GM19328 (cell line): Measurements from ENCODE around the gene HSPG2.

Experiments used
- ATAC-seq: cut with Tn5 transposase; IDR thresholded peaks from one replicate; pipeline ENCODE4 v1.9.1; 2021; ENCODE audit warnings: mild to moderate bottlenecking, moderate library complexity; ENCODE audit not compliant: unreplicated experiment

Gene HSPG2

DNA sequence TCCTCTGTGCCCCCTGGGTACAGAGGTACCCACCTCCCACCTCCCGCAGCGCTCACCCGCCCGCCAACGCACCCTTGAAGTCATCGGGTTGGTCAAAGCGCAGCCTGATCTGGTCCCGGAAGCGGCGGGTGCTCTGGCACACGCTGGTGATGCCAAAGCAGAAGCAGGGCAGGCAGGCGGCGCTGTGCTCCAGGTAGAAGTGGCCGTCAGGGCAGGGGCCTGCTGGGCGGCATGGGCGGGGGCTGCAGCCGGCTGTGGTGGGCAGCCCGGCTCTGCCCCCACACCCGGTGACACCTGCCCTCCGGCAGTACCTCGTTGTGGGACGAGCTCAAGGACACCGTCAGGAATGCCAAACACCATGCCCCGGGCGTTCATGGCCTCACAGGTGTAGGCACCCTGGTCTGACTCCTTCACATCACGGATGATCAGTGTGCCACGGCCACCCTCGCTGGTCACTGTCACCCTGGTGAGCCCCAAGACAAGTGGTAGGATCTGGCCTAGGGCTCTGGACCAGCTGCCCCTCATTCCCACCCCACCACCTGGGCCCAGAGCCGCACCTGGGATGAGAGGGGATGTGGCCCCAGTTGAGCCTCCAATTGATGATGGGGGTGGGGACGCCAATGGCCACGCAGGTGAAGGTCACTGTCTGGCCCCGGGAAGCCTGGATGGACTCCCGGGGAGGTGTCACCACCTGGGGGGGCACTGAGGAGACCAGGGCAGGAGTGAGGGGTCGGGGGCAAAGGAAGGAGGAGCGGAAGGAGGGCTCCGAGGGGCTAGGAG is 52.5 kb downstream of the HSPG2 start:
- ATAC-seq = no peak

DNA sequence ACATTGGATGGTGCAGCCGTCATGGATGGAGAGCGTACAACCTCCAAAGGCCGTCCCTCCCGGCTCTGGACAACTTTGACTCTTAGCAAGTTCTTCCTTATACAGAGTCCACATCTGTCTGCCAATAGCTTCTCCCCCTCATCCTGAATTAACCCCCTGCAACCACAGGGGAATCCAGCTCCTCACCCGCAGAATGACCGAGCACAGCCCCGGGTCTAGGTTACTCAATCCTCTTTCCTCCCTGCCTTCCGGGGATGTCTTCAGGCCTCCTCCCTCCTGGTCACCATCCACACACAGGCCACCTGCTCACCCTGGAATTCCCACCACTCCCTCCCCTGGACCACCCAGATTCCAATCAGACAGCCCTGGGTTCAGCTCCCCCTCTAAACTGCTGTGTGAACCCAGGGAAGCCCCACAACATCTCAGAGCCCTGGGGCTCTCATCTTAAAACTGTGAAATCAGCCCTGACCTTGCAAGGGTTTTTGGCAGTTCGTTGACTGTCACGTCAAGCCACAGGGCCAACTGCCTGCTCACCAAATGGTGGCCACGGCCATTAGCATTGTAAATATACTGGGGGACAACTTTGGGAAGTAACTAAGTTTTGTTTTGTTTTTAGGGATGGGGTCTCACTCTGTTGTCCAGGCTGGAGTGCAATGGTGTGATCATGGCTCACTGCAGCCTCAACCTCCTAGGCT is 54.2 kb downstream of the HSPG2 start:
- no peak for ATAC-seq

DNA sequence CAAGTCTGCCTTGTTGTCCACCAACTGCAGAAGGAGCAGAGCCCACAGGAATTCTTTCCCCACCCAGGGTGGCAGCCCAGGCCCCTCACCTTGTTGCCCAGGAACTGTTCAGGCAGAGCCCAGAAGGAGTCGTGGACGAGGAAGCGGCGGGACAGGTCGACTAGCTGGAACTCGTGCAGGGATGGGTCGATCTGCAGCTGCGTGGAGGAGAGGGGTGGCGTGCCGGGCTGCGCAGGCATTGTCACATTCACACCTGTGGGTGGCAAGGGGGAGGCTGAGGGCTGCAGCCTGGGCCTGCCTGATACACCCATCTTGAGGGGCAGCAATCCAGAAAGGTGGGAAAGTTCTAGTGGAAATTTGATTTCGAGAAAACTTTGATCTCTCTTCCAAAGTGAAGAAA is 55.9 kb downstream of the HSPG2 start:
- ATAC-seq = no peak

DNA sequence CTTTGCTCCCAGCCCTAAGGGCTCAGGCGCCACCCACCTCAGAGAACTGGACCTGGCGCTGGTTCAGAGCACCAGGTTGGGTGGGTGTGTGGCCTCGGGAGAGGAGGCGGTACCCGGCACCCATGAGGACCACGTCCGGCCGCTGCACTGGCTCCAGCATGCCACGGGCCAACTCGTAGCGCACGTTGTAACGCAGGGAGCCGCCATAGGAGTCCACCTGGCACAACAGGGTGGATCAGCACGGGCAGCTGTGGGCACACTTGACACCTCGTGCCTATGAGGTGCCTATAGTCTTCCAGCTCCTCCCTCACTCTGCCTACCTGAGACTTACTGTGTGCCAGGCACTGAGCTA is 56.5 kb downstream of the HSPG2 start:
- no peak for ATAC-seq

DNA sequence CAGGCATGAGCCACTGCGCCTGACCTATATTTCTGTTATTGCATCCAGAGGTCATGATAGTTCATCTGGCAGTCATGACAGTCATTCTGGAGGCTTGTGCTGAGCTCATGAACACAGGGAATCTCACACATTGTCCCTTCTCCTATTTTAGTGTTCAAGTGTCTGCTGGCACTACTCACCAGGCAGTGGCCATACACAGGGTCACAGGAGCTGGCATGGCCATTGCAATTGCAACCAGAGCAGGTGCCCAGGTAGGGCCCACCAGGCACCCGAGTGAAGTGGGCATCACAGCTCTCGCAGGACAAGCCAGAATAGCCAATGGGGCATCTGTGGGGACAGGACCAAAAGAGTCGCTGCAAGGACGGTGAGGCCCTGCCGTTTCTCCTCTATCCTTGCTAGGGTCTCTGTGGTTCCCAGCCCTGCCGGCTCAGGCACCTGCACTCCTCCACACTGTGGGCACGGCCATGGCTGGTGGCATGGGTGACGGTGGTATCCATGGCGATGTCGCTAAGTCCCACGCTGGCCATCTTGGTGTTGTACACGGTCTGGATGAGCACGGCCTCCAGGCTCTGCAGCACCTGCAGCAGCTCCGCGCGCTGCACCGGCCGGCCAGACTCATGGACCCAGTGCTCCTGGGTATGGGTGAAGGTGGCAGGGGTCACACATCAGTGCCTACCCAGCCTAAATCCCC is 57.0 kb downstream of the HSPG2 start:
- no peak for ATAC-seq

DNA sequence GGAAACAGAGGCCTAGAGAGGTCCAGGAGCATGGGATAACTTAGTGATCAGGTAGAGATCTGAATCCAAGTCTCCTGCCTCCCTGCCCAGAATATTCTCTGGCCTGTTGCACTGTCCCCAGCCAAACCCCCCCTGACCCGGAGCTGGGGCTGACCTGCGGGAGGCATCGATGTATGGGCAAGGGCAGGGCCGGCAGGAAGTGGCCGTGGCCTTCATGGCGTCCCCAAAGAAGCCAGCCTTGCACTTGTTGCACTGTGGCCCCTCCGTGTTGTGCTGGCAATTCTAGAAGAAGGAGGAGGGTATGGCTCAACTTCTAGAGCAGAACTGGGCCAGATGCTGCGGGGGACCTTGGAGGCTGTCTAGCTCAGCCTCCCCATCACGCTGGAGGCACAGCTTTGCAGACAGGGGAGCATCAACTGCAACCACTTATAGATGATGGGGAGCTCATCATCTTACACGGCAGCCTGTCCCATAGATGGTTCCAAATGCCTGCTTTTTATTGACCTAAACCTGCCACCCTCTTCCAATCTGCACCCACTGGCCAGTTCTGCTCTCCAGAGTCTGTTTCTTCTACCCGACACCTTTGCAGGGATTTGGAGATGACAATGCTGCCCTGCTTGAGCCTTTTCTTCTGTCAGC is 58.2 kb downstream of the HSPG2 start:
- ATAC-seq = no peak

DNA sequence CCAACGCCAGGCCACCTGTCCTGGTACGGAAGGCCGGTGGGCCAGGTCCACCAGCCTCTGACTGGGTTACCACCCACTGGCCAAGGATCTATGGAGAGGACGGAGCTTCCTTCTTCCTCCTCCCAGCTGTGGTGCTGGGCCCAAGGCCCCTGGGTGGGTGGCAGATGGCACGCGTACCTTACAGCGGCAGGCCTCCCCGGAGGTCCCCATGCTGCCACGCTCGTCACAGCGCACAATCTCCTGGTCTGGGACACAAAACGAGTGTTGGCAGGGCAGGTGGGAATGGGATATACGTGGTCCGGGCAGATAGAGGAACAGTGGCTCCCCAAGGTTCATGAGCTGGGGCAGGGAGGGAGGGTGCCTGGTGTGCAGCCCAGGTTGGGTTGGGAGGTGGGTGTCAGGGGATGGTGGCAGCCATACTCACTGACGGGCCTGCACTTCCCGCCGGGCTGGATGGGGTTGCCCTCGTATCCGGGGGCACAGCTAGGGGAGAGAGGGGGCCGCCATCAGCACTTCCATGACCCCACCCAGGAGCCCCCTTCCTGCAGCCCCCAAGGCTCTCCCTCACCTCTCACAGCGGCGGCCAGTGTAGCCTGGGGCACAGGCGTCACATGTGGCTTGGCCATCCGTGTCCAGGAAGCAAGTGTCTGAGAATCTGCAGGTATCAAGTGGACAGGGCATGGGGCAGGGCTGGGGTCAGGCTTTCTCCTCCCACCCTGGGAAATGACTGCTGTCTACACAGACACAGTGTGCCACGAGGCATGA is 58.9 kb downstream of the HSPG2 start:
- no peak for ATAC-seq

DNA sequence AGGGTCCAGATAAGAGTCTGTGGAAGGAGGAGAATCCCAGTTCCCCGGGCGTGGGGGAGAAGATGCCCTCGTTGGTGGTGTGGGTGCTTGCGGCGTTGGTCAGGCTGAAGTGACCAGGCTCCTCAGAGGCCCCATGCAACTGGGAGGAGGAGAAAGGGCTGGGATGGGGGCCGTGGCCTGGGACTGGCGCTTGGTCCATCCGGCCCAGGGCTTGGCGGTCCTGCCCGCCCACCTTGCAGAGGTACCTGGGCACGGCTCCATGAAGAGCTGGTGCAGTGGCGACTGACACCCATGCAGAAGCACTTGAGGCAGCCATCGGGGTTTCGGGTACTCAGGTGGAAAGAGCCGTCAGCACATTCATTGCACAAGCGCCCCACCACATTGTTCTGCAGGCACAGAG is 60.8 kb downstream of the HSPG2 start:
- no peak for ATAC-seq

DNA sequence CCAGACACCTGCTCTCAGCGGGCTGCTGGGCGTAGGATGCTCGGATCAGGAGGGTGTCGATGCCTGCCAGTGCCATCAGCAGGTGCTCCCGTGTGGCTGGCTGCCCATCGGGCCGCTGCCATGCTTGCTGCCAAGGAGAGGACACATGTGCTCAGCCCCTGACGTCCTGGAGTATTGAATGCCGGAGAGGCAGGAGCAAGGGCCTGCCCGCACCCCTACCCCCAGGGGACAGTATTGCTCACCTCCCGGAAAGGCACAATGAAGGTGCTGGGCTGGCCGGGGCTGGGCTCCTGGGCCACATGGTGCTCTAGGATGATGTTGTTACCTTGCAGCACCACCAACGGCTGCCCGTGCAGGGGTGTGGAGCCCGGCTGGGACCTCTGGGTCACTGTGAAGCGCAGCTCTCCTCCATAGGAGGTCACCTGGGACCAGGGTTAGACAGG is 61.5 kb downstream of the HSPG2 start:
- no peak for ATAC-seq

DNA sequence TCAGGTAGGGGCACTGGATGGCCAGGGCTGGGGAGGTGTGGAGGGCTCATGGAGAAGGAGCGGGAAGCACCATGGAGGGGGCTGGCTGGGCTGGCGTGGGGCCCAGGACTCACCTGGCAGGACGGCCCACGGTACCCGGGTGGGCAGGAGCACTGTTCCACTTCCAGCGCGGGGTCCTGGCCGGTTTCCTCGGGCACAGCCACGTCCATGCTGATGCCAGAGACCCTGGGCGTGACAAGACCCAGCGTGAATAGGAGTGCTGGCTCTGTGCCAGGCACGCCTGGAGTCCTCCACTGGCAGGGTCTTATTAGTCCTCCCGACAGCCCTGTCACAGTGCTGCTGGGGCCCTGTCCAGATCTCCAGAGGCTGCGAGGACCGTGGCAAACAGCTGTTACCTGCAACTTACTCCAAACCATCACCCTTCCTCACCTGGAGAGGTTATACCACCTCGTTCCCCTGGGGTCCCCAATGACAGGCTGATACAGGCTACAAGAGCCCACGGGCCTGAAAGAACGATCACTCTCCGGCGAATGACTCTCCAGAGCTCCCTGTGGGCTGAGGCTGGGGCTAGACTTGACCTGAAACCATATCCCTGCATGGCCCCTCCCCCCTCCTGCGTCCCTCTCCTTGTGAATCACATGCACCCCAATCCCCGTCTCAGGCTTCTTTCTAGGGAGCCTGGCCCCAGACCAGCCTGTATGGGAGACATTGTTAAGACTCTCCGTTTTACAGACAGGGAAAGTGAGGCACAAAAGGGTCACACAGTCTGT is 62.1 kb downstream of the HSPG2 start:
- ATAC-seq = no peak

DNA sequence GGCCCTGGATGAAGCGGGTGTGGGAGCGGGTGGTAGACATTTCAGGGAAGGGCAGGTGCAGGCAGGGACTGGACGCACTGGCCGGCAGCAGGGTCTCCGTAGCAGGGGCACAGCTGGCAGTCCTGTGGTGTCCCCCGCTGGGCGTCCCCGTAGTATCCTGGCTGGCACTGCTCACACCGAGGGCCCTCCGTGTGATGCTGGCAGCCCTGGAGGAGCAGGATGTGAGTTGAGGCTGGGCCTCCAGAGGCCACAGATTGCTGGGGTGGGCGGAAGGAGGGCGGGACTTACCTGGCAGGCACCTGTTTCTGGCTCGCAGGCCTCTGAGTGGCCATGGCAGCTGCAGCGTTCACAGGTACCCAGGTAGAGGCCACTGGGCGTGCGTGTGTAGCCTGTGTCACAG is 62.8 kb downstream of the HSPG2 start:
- ATAC-seq = no peak

DNA sequence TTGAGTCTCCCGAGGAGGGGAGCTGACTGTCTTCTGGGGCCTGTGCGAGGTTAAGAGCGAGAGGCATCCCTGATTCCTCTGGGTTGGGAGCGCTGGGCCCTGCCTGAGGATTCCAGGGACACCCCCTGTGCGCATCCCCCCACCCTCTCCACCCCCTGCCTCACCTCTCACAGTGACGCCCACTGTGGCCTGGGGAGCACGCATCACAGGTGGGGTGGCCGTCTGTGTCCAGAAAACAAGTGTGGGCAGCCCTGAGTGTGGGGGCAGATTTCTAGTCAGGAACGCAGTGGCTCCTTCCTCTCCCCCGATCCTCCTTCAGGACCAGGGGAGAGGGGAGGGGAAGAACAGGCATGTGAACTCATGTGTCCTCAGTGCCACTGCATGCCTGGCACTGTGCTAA is 63.3 kb downstream of the HSPG2 start:
- no peak for ATAC-seq

DNA sequence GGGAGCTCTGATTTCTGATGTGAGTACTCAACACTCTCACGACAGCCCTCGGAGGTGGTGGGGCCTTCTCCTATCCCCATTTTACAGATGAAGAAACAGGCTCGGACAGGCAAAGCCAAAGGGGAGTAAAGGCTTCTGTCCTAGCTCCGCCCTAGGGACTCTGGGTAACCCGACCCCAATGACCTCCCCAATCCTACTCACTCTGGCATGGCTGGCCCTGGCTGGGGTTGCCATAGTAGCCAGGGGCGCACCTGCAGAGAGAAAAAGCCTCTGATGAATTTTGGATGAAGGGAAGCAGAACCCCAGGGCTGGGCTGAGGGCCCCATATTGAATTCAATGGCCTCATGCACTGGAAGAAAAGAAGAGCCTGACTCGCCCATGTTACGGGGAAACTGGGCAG is 63.9 kb downstream of the HSPG2 start:
- no peak for ATAC-seq

DNA sequence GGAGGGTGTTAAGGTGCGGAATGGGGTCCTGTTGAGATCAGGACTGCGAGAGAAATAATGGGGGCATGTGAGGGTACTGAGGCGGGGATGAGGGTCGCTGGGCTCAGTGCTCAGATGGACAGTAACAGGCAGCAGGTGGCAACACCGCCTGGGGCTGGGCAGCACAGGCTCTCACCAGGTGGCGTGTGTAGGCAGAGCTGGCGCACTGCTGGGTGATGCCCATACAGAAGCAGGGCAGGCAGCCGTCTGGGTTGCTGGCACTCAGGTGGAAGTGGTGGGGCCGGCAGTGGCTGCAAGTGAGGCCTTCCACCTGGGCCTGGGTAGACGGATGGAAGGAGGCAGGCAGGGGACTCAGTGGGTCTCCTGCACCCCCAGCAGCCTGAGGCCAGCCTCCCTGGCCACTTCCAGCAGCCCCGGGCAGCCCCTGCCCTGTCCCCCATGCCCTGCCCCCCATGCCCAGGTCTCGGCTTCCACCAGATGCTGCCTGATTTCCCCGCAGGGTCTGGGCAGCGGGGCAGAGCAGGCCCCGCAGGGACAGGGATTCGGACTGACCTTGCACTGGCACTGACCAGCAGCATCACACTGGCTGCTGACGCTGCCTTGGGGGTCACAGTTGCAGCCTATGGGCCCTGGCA is 64.5 kb downstream of the HSPG2 start:
- no peak for ATAC-seq

DNA sequence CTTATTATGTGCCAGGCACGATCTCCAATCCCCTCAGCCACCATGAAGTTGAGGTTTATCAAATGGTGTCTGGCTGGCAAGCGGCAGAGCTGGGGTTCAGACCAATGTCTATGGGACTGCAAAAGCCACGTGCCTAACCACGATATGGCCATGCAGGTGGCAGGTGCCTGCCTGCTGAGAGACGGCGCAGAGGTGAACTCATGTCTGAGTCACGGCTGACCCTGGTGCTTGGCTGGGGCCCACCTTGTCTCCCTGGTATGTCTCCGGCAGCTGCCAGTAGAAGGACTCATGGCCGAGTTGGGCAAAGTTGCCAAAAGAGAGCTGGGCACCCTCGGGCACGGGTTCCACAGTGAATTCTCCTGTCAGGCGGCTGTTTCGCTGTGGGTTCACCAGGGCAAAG is 65.2 kb downstream of the HSPG2 start:
- no peak for ATAC-seq

DNA sequence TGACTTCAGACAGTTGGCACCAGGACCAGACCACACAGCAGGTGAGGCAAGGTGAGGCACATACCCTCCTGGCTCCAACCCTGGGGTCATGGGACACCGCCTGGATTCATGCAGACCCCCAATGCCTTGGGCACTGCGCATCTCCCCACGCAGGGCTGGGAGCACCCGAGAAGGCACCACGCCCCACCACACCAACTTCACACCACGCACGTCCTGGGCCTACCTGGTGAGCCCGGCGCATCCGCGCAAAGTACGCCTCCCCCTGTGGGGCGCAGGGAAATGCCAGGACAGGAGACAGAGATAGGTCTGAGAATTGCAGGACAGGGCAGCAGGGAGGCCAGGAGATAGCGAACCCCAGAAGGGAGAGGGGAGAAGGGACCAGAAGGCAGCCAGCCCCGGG is 66.5 kb downstream of the HSPG2 start:
- no peak for ATAC-seq

DNA sequence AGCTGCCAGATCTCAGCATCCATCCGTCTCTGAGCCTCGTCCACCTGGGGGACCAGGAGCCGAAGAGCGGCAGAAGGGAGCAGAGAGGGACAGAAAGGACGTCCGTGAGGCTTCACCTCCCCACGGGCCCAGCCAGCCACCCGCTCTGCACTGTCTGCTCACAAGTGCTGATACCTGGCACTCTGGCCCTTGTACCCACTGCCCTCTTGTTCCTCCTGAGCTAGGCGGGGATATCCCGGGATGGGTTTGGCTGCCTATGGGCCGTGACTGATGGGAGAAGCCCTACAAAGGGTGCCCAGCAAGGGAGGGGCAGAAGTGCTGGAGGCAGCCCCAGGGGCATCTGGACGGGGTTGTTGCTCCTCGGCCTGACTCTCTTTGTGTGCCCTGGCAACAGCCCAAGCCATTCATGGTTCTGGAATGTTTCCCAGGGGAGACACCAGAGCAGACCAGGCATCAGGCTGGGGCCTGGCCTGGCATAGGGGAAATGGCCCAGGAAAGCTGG is 67.4 kb downstream of the HSPG2 start:
- ATAC-seq = no peak

DNA sequence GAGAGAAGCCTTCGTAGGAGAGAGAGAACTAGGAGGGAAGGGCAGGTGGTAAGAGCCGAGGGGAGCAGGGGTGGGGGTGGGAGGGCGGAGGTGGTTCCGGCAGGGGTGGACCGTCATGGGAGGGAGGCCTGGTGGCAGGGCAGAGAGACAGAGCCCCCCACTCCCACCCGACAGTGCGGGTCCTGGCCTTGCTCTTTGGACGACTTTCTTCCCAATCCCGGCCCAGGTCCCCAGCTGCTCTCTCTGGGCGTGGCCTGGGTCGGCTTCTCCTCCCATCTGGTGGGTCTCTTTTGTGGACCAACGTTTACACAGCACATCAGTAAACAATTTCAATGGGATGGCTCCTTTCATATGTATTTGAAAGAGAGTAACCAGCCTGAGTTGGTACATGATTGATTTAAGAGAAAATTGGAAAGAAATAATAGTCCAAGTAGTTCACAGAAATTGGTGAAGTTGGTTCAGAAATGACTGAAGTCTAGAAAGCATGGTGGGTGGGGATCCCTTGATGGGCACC is 68.1 kb downstream of the HSPG2 start:
- no peak for ATAC-seq

DNA sequence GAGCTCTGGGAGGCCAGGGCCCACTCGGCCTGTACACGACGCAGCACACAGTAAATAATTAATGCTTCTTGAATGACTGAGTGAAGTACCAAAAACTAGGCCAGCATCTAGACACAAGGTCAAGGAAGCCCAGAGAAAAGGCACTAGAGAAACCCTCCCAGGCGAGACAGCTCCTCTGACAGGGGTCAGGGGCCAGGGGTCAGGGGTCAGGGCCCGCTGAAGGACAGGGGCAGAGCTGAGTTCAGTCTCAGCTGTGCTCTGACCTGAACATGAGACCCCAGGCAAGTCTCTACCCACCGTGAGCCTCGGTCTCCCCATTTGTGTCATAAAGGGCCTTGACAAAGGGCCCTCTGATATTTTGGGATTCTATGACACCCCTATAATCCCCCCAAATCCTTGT is 68.6 kb downstream of the HSPG2 start:
- no peak for ATAC-seq
